Activated naive CD4-positive, alpha-beta T cell treated with anti-CD3 and anti-CD28 coated beads, Interleukin-2, amount 10 ng/mL, durations not matched to agents 7 days and 5 days (primary cell): Measurements from ENCODE around the gene MAPK12.
A peak's percentile ranks its signal among the peaks of the same experiment; 100 is the strongest.

ENCODE experiments used
- CTCF ChIA-PET: fragments of 350-600 bp; sonication (Branson Sonifier 250); formaldehyde crosslinking; loops from one replicate; lab custom pipeline; 2021; ENCODE audit warnings: antibody characterized with exemption; lab: Charles Lee
- DNase-seq: peaks from one replicate; pipeline ENCODE4 v3.0.0-alpha.2; 2020
- H3K27ac Mint-ChIP-seq: one replicate; pipeline ENCODE4 v1.8.0; 2021; ENCODE audit warnings: mild to moderate bottlenecking, moderate library complexity, mixed read lengths
- H3K27me3 Mint-ChIP-seq: one replicate; pipeline ENCODE4 v1.8.0; 2021; ENCODE audit warnings: mild to moderate bottlenecking, mixed read lengths
- H3K36me3 Mint-ChIP-seq: one replicate; pipeline ENCODE4 v1.8.0; 2021; ENCODE audit warnings: mixed read lengths
- H3K4me1 Mint-ChIP-seq: one replicate; pipeline ENCODE4 v1.8.0; 2021; ENCODE audit warnings: mixed read lengths
- H3K4me3 Mint-ChIP-seq: one replicate; pipeline ENCODE4 v1.8.0; 2021; ENCODE audit warnings: mild to moderate bottlenecking, moderate library complexity, mixed read lengths
- H3K9me3 Mint-ChIP-seq: one replicate; pipeline ENCODE4 v1.8.0; 2021; ENCODE audit warnings: mixed read lengths

The MAPK12 gene

DNA sequence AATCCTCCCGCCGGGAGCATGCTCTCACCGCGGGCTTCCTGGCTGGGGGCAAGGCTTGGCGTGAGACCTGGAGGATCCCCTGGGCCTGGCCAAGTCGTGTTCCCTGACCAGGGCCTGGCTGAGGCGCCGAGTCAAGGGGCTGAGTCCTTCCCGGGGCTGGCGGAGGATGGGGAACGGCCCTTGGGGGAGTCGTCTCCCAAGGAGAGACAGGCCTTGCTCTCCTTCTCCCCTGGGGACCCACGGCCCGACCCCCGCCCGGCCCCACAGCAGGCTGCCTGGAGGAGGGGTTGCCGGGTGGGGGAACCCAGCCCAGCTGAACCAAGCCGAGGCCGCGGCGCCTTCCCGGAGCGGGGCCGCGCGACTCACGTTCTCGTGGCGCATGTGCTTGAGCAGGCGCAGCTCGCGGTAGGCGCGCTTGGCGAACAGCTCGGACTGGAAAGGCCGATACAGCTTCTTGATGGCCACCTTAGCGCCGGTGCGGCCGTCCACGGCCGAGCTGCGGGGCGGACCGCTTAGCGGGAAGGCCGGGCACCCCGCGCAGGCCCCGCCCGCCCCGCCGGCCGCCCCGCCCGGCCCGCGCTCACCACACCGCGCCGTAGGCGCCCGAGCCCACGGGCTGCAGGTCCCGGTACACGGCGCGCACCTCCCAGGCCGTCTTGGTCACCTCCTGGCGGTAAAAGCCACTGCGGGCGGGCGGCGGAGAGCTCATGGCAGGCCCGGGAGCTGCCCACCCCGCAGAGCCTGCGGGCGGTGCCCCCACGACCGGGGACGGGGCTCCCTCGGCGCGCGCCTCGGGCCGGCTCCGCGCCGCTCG is 475 bp downstream of the MAPK12 start:
- CTCF ChIA-PET: interaction anchor here (1.1 to 1.2 kb wide), 2 partner anchors 54 to 81 kb away, joined by 3 read pairs; no protein-coding TSS in a partner anchor
- Mint-ChIP-seq H3K4me3 (no peak overlapping the region), H3K27me3 (peaks cover 72% of the 10 kb centered on the region), H3K36me3 (no peaks in the 10 kb centered on the region), H3K9me3 (no peaks in the 10 kb centered on the region), H3K27ac (no peak overlapping the region), H3K4me1 (peaks cover 7% of the 10 kb centered on the region)
- peak; percentile 50 for DNase-seq

DNA sequence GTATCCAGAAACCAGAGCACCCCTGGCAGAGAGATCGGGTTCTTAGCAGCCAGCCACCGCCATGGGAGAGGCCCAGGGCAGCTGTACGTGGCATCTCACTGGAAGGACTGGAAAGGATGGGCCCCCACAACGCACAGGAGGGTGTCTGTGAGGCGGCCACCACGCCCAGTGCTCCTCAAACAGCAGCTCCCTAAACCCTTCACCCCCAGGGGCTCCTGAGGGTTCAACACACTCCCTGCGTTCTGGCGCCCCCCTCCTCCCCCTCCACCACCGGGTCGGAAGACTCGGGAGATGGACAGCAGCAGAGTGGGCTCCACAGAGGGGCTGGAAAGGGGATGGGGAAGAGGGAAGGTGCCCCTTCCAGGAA is 1.1 kb downstream of the MAPK12 start:
- no peak overlapping the region for H3K4me3 Mint-ChIP-seq
- H3K27me3 Mint-ChIP-seq: peaks cover 70% of the 10 kb centered on the region
- H3K27ac Mint-ChIP-seq: no peak overlapping the region
- CTCF ChIA-PET: interaction anchor here (1.1 to 1.2 kb wide), 2 partner anchors 54 to 82 kb away, joined by 3 read pairs; no protein-coding TSS in a partner anchor
- DNase-seq: no peak
- H3K4me1 Mint-ChIP-seq: peaks cover 7% of the 10 kb centered on the region
- H3K36me3 Mint-ChIP-seq: no peaks in the 10 kb centered on the region
- H3K9me3 Mint-ChIP-seq: no peaks in the 10 kb centered on the region

DNA sequence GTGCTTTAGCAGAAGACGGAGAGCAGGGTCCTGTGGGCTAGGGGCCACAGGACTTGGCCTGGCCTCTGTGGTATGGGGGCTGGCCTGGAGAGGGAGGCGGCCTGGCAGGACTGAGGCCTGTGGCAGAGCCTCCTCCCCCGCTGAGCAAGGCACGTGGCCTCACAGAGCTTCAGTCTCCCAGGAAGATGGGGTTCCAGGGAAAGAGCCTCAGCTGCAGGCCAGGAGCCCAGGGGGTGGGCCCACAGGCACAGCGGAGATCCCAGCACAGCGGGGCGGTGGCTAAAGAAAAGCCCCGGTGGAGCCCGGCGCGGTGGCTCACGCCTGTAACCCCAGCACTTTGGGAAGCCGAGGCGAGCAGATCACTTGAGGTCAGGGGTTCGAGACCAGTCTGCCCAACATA is 2.2 kb downstream of the MAPK12 start:
- H3K4me1 Mint-ChIP-seq: peaks cover 7% of the 10 kb centered on the region
- H3K9me3 Mint-ChIP-seq: no peaks in the 10 kb centered on the region
- CTCF ChIA-PET: no interaction called here
- no peak overlapping the region for H3K4me3 Mint-ChIP-seq
- H3K27ac Mint-ChIP-seq: no peak overlapping the region
- no peak for DNase-seq
- H3K27me3 Mint-ChIP-seq: peaks cover 62% of the 10 kb centered on the region
- H3K36me3 Mint-ChIP-seq: no peaks in the 10 kb centered on the region

DNA sequence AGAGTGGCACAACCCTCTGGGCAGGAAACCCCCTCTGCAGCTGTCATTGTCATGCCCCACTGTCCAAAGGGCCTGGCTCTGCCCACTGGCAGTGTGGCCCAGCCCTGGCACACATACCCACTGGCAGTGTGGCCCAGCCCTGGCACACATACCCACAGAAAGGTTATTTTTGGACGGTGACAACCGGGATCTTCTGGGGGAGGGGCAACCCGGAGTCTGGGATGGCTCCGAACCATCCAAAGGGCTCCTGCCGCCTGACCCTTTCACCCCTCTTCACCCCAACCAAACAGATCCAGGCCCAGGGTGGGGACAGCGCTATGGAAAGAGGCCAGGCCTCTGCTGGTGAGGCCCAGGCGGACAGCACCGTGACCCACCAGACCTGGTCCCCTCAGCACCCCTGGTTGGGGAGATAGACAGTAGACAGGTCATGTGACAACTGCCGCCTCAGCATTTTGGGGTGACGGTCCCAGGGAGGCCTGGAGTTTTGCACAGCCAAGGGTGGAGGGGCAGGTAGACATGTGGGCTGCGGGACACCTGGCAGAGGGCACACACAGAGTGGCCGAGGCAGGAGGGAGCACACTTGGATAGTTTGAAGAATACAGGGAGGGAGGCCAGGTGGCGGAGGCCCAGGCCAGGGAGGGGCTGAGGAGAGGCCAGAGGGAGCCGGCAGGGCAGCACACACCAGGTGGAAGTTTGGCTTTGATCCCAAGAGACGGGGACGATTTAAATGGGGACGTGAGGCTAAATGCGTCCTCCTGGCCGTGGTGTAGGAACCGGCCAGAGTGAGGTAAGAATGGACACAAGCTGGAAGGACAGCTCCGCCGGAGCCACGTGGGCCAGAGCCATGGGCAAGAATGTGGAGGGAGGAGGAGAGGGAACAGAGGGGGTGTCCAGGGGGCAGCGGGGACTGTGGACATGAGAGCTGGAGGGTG is 2.9 kb downstream of the MAPK12 start:
- Mint-ChIP-seq H3K4me3 (no peak overlapping the region), H3K27ac (no peak overlapping the region)

DNA sequence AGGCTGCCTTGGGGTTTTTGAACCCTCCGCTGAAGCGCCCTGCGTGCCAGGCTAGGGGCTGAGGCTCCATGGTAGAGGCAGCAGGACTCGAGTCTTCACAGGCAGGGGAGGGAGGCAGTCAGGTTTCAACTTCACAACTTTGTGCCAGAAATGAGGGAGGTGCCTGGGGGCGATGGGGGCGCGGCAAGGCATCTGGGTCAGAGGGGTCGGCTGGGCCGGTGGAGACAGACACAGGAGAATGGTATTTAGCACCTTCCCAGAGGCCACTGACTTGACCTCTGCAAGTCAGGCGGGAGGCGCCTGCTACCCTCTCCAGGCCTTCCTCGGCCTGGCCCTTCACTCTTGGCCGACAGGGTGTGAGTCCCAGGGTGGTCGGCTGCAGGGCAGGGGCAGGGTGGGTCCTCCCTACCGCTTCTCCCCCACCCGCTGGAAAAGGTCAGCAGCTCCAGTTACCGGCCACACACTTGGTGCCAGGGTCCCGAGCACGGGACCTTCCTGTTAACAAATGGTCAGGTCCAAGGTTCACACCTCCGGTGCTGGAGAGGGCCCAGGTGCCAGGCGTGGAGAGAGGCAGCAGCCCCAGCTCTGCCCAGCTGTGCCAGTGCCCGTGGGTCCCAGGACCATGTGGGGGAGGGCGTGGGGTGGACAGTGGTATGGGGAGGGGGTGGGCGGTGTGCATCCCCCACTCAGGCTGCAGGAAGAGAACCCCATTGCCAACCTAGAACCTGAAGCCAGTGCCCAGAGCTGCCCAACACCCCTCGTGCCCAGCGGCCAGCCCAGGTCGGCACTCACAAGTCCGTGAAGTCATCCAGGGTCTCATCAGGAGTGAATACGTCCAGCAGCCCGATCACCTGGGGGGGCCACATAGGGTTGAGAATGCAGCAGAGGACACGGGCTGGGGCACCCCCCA is 3.8 kb downstream of the MAPK12 start:
- no peaks in the 10 kb centered on the region for H3K36me3 Mint-ChIP-seq
- no peak for DNase-seq
- no peak overlapping the region for H3K4me3 Mint-ChIP-seq
- H3K9me3 Mint-ChIP-seq: no peaks in the 10 kb centered on the region
- CTCF ChIA-PET: no interaction called here
- H3K4me1 Mint-ChIP-seq: peaks cover 7% of the 10 kb centered on the region
- H3K27ac Mint-ChIP-seq: no peak overlapping the region
- H3K27me3 Mint-ChIP-seq: peaks cover 46% of the 10 kb centered on the region

More for the DNA sequence above, 2.9 kb downstream of the MAPK12 start:
- no peak for DNase-seq
- peaks cover 55% of the 10 kb centered on the region for H3K27me3 Mint-ChIP-seq
- no peaks in the 10 kb centered on the region for H3K9me3 Mint-ChIP-seq
- no peaks in the 10 kb centered on the region for H3K36me3 Mint-ChIP-seq
- H3K4me1 Mint-ChIP-seq: peaks cover 7% of the 10 kb centered on the region
- CTCF ChIA-PET: no interaction called here

DNA sequence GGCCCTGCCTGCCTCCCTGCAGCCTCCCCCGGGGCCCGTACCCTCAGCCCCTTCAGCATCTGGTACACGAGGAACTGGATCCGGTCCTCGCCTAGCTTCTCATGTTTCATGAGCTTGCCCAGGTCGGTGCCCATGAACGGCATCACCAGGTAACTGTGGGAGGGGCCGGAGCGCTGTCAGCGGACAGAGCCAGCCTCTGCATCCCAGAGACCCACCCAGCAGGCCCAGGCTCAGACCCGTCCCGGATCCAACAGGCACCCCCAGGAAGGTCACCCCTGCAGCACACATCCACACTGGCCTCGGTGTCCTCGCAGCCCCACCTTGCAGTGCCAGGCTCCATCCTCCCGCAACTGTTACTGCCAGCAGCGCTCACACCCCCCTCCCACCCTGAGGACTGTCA is 4.4 kb downstream of the MAPK12 start:
- CTCF ChIA-PET: no interaction called here
- peaks cover 4% of the 10 kb centered on the region for H3K4me1 Mint-ChIP-seq

DNA sequence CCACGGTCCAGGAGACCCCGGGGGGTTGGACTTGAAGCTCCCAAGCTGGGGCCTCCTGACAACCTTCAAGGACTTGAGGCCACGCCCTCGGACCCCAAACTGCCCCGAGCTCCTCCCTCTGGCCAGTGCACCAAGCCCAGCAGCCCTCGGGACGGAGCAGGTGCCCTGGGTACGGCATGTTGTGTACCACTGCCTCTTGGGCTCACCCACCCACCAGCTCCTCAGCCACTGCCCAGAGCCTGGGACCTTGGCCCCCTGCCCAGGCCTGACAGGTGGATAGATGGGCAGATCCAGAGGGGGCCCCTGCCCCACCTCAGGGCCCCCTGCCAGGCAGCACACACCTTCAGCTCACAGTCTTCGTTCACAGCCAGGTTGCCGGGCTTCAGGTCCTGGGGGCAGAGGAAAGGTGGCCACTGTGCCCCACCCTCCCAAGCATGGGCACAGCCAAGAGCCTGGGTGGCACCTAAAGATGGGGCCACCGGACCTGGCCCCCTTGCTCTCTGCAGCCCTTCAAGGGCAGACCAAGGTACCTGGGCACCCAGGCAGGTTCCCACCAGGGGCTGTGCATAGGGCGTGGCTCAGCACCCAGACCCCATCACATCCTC is 5.1 kb downstream of the MAPK12 start:
- DNase-seq: no peak
- CTCF ChIA-PET: no interaction called here
- Mint-ChIP-seq H3K36me3 (no peaks in the 10 kb centered on the region), H3K27me3 (peaks cover 36% of the 10 kb centered on the region), H3K27ac (no peak overlapping the region), H3K4me3 (no peak overlapping the region), H3K4me1 (peaks cover 3% of the 10 kb centered on the region), H3K9me3 (no peaks in the 10 kb centered on the region)

More for the DNA sequence above, 4.4 kb downstream of the MAPK12 start:
- Mint-ChIP-seq H3K9me3 (no peaks in the 10 kb centered on the region), H3K27me3 (peaks cover 40% of the 10 kb centered on the region), H3K27ac (no peak overlapping the region), H3K36me3 (no peaks in the 10 kb centered on the region), H3K4me3 (no peak overlapping the region)
- DNase-seq: no peak

DNA sequence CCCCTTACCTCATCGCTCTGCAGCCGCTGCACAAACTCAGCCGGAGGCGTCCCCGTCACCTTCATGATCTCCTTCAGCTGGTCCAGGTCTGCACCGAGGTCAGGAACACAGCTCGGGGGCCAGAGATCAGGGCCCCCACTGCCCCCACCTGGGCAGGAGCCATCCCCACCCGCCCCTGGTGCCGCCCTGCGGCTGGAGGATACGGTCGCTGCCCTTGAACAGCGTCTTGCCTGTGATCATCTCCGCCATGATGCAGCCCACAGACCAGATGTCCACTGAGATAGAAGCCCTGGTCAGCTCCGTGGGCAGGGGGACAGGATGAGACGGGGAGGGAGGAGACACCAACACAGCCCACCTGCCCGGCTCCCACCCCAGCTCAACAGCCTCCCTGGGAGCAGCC is 5.9 kb downstream of the MAPK12 start:
- Mint-ChIP-seq H3K36me3 (peaks cover 1% of the 10 kb centered on the region), H3K27ac (no peak overlapping the region), H3K27me3 (peaks cover 29% of the 10 kb centered on the region), H3K4me1 (peaks cover 6% of the 10 kb centered on the region), H3K9me3 (no peaks in the 10 kb centered on the region), H3K4me3 (no peak overlapping the region)
- no peak for DNase-seq
- CTCF ChIA-PET: no interaction called here

DNA sequence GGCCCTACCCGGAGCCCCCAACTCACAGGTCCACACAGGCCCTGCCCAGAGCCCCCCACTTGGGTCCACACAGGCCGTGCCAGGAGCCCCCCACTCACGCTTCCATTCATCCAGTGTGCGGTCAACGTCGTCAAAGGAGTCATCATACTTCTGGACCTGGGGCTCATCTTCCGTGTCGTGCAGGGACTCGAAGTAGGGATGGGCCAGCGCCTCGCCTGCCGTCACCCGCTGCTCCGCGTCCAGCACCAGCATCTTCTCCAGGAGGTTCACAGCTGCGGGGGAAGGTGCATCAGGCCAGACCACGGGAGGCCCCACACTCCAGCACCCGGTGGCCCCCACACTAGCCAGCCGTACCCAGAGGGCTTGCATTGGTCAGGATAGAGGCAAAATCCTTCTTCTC is 6.4 kb downstream of the MAPK12 start:
- Mint-ChIP-seq H3K36me3 (peaks cover 1% of the 10 kb centered on the region), H3K27me3 (peaks cover 24% of the 10 kb centered on the region), H3K9me3 (no peaks in the 10 kb centered on the region), H3K4me1 (peaks cover 9% of the 10 kb centered on the region), H3K4me3 (no peak overlapping the region), H3K27ac (no peak overlapping the region)
- no peak for DNase-seq
- CTCF ChIA-PET: no interaction called here

DNA sequence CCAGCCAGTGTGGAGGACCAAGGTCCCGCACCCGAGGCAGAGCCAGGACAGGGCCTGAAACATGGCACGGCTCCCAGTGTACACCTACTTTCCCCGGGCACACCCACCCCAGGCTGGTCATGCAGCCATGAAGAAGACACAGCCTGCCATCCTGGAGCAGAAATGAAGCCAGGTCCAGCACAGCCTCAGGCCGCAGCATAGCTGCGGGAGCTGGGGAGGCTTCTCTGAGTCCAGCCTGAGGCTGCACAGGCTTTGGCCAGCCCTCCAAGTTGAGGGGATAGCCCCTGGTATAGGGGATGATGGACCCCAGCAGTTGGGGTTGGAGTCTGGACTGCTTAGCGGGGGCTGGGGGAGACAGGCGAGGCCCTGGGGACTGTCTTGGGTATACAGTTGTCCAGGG is 7.5 kb downstream of the MAPK12 start:
- Mint-ChIP-seq H3K27me3 (peaks cover 13% of the 10 kb centered on the region), H3K4me1 (peaks cover 14% of the 10 kb centered on the region), H3K27ac (no peak overlapping the region), H3K9me3 (no peaks in the 10 kb centered on the region), H3K36me3 (peaks cover 1% of the 10 kb centered on the region), H3K4me3 (no peak overlapping the region)
- no peak for DNase-seq
- CTCF ChIA-PET: interaction anchor here (1.6 kb wide), 1 partner anchor 9 kb away, joined by 7 read pairs; no protein-coding TSS in a partner anchor

DNA sequence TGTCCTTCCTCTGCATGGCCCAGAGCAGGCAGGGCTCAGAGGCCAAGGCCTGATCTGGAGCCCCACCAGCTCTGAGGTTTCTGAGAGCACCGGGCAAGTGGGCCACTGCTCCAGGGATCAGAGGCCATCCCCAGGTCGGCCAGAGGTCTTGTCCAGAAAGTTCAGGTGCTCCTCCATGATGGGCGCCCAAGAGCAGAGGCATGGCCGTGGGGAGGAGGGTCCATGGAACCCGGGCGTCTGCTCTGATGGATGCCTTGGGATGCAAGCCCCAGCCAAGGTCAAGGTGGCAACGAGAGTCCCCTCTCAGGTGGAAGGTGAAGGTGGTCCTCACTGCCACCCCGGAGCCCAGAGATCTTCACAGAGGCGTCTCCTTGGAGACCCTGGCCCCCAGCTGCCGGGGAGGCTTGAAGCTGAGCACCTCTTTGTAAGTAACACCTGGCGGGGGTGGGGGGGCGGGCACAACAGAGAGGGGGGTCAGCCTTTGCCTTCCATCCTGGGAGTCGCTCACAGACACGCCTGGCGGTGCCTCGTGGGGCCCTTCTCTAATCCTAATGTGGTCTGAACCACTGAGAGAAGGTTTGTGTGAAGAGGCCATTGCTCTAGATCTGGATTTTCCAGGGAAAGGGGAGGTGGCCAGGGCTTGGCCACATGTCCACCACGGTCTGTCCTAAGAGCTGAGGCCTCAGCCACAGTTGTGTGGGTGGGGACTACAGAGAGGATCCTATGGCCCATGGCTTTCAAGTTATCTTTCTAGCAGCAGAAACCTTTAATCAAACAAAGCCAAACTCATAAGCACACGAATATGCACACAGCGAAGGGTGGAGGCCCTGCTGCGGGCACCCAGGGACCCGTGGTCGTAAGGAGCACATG is 8.2 kb downstream of the MAPK12 start:
- Mint-ChIP-seq H3K4me1 (peaks cover 14% of the 10 kb centered on the region), H3K9me3 (no peaks in the 10 kb centered on the region), H3K4me3 (no peak overlapping the region), H3K27me3 (peaks cover 6% of the 10 kb centered on the region), H3K27ac (no peak overlapping the region), H3K36me3 (peaks cover 1% of the 10 kb centered on the region)
- DNase-seq: no peak
- CTCF ChIA-PET: interaction anchor here (0.6 to 3.7 kb wide), 7 partner anchors 10 to 273 kb away, joined by 3 to 16 read pairs (median 7); partner anchors contain the start of gene SCO2

DNA sequence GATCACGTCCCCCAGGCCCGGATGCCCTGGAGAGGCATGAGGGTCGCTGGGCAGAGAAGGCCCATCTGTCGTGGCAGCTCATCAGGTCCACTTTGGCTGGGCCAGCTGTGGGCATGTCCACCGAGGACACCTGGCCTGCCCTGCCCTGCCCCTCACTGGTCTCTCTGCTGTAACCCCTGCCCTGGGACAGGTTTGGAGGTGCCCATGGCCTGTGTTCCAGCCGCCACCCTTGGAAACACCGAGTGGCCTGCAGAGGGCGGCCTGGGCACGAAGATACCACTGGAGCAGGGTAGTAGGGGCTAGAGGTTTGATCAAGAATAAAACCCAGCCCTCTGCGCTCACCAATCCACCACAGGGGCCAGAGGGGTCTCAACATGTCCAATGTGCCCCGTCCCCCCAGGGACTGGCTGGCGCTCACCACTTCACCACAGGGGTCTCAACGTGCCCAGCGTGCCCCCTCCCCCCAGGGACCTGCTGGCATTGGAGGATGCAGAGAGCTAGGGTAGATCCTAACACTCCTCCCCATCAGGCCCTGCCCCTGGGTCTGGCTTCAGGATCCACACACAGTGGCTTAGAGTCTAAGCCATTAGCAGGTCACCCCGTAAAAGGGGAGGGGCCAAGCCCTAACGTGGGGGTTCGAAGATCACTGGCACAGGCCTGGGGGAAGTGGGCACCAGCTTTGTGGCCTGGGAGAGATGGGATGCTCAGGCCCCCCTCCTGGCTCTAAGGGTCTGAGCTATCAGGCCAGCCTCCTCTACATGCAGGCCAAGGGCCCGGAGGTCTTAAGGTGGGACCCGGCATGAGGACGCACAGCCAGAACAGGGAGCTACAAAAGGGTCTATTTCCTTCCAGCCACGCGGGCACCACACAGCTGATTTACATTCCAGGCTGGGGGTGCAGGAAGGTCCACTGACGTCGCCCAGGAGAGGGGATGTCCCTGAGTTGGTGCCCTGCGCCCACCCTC is 9.1 kb downstream of the MAPK12 start:
- peaks cover 21% of the 10 kb centered on the region for H3K4me1 Mint-ChIP-seq
- DNase-seq: peak; percentile 82
- CTCF ChIA-PET: interaction anchor here (0.6 to 3.7 kb wide), 10 partner anchors 10 to 375 kb away, joined by 3 to 16 read pairs (median 5); partner anchors contain the start of gene SCO2
- peaks cover 2% of the 10 kb centered on the region for H3K27me3 Mint-ChIP-seq
- H3K9me3 Mint-ChIP-seq: no peaks in the 10 kb centered on the region
- peak overlapping the region; percentile 58 for H3K27ac Mint-ChIP-seq
- H3K36me3 Mint-ChIP-seq: peaks cover 7% of the 10 kb centered on the region
- peak overlapping the region; percentile 50 for H3K4me3 Mint-ChIP-seq
